ENCODE measurements around the gene FYN.

FYN gene

GRCh38 chr6:111652156-111652555 lies 221.1 kb downstream of the FYN start:
- no peaks in the 10 kb centered on the region for H3K9me2 ChIP-seq (replicated peaks; ENCODE audit: insufficient read depth, low read length)
- no peaks in the 10 kb centered on the region for H3K27me3 ChIP-seq (ENCODE audit: low read length)
- no peak overlapping the region for H3K27ac ChIP-seq (ENCODE audit: low read depth, low read length)
- H2AFZ ChIP-seq (ENCODE audit: low read depth, low read length, severe bottlenecking) = no peak overlapping the region
- no peaks in the 10 kb centered on the region for H3K36me3 ChIP-seq (ENCODE audit: low read length)
- H3K4me2 ChIP-seq (ENCODE audit: low read depth, low read length, poor library complexity, severe bottlenecking) = no peak overlapping the region
- H3F3A ChIP-seq (ENCODE audit: insufficient read depth) = no peaks in the 10 kb centered on the region
- no peaks in the 10 kb centered on the region for H4K20me1 ChIP-seq (ENCODE audit: low read depth, low read length)
- H3K9ac ChIP-seq (ENCODE audit: low read length) = no peak overlapping the region
- no peaks in the 10 kb centered on the region for H3K9me3 ChIP-seq (ENCODE audit: insufficient read depth, low read length)
- H3K79me2 ChIP-seq (ENCODE audit: insufficient read depth, low read length) = no peaks in the 10 kb centered on the region
- H3K4me3 ChIP-seq (ENCODE audit: insufficient read depth, low read length, poor library complexity, severe bottlenecking) = no peak overlapping the region
- no peak for TF ChIP-seq EZH2phosphoT487 (conservative IDR thresholded peaks at IDR 0.05; ENCODE audit: low read length)
- TF ChIP-seq CTCF (IDR thresholded peaks at IDR 0.05; ENCODE audit: insufficient read depth, low read length, poor library complexity, severe bottlenecking) = no peak

GRCh38 chr6:111651185-111652034 lies 221.8 kb downstream of the FYN start:
- no peak overlapping the region for H3K4me2 ChIP-seq (ENCODE audit: low read depth, low read length, poor library complexity, severe bottlenecking)
- H3K27ac ChIP-seq (ENCODE audit: low read depth, low read length) = no peak overlapping the region
- H3K4me3 ChIP-seq (ENCODE audit: insufficient read depth, low read length, poor library complexity, severe bottlenecking) = no peak overlapping the region
- H3K79me2 ChIP-seq (ENCODE audit: insufficient read depth, low read length) = no peaks in the 10 kb centered on the region
- no peaks in the 10 kb centered on the region for H3K9me3 ChIP-seq (ENCODE audit: insufficient read depth, low read length)
- no peaks in the 10 kb centered on the region for H3K36me3 ChIP-seq (ENCODE audit: low read length)
- no peak overlapping the region for H2AFZ ChIP-seq (ENCODE audit: low read depth, low read length, severe bottlenecking)
- no peaks in the 10 kb centered on the region for H3K27me3 ChIP-seq (ENCODE audit: low read length)
- no peaks in the 10 kb centered on the region for H3F3A ChIP-seq (ENCODE audit: insufficient read depth)
- H3K9me2 ChIP-seq (replicated peaks; ENCODE audit: insufficient read depth, low read length) = no peaks in the 10 kb centered on the region
- no peak for TF ChIP-seq CTCF (IDR thresholded peaks at IDR 0.05; ENCODE audit: insufficient read depth, low read length, poor library complexity, severe bottlenecking)
- no peak for TF ChIP-seq EZH2phosphoT487 (conservative IDR thresholded peaks at IDR 0.05; ENCODE audit: low read length)
- no peak overlapping the region for H3K9ac ChIP-seq (ENCODE audit: low read length)
- no peaks in the 10 kb centered on the region for H4K20me1 ChIP-seq (ENCODE audit: low read depth, low read length)

- H4K20me1 ChIP-seq (ENCODE audit: low read depth, low read length) = no peaks in the 10 kb centered on the region
- TF ChIP-seq EZH2phosphoT487 (conservative IDR thresholded peaks at IDR 0.05; ENCODE audit: low read length) (no peak), CTCF (IDR thresholded peaks at IDR 0.05; ENCODE audit: insufficient read depth, low read length, poor library complexity, severe bottlenecking) (no peak)
- no peak overlapping the region for H3K4me2 ChIP-seq (ENCODE audit: low read depth, low read length, poor library complexity, severe bottlenecking)
- H3K9ac ChIP-seq (ENCODE audit: low read length) = no peak overlapping the region
- no peak overlapping the region for H2AFZ ChIP-seq (ENCODE audit: low read depth, low read length, severe bottlenecking)
- H3K9me2 ChIP-seq (replicated peaks; ENCODE audit: insufficient read depth, low read length) = no peaks in the 10 kb centered on the region
- H3K4me3 ChIP-seq (ENCODE audit: insufficient read depth, low read length, poor library complexity, severe bottlenecking) = no peak overlapping the region
- H3K79me2 ChIP-seq (ENCODE audit: insufficient read depth, low read length) = no peaks in the 10 kb centered on the region
- H3K9me3 ChIP-seq (ENCODE audit: insufficient read depth, low read length) = no peaks in the 10 kb centered on the region
- H3K27me3 ChIP-seq (ENCODE audit: low read length) = no peaks in the 10 kb centered on the region
- H3K27ac ChIP-seq (ENCODE audit: low read depth, low read length) = no peak overlapping the region
- no peaks in the 10 kb centered on the region for H3F3A ChIP-seq (ENCODE audit: insufficient read depth)
- H3K36me3 ChIP-seq (ENCODE audit: low read length) = no peaks in the 10 kb centered on the region
These were observed 223.2 kb downstream of the FYN start for GRCh38 chr6:111650049-111650448.

Measured in SU-DHL-6 (cell line).